Panc1 (cell line): Measurements from ENCODE around the gene LMO1. TPM values are rescaled to one million over a fixed set of nuclear protein-coding genes. Genes with fewer than 3 reads are reported as not detected.

Experiments
- ATAC-seq: fragments of 200-7000 bp; cut with Tn5 transposase; 2 replicates; pipeline ENCODE4 v1.9.1; 2020; ENCODE audit warnings: mild to moderate bottlenecking, moderate library complexity
- BruUV-seq: library from RNA; stranded (reverse); fragments of 400-500 nt; replicated peaks from 2 replicates; lab custom pipeline; 2021; lab: Mats Ljungman, UMichigan
- CTCF ChIA-PET: fragments of 300-600 bp; sonication (Branson Sonifier 250); formaldehyde crosslinking; loops from one replicate; lab custom pipeline; 2022; ENCODE audit warnings: antibody characterized with exemption; lab: Charles Lee
- POLR2A ChIA-PET: fragments of 300-600 bp; sonication (Branson Sonifier 250); formaldehyde crosslinking; loops from one replicate; lab custom pipeline; 2022; ENCODE audit warnings: antibody characterized with exemption; lab: Charles Lee
- DNase-seq: peaks from one replicate; pipeline ENCODE4 v3.0.0-alpha.2; 2010; ENCODE audit warnings: low read depth, low spot score
- H3K27ac ChIP-seq: 2 replicates; pipeline ENCODE4 v1.5.1; 2011; ENCODE audit warnings: mild to moderate bottlenecking, low read length, inconsistent platforms
- H3K27me3 ChIP-seq: fragments of 200-500 bp; sonication (Bioruptor generic); 2 replicates; pipeline ENCODE4 v1.6.0; 2014; ENCODE audit warnings: low read length, inconsistent platforms; ENCODE audit not compliant: control insufficient read depth, insufficient read depth
- H3K36me3 ChIP-seq: fragments of 200-500 bp; sonication (Bioruptor generic); 2 replicates; pipeline ENCODE4 v1.5.1; 2014; ENCODE audit warnings: inconsistent platforms, mild to moderate bottlenecking, low read length, moderate library complexity; ENCODE audit not compliant: control insufficient read depth, insufficient read depth
- H3K4me1 ChIP-seq: 2 replicates; pipeline ENCODE4 v1.5.1; 2011; ENCODE audit warnings: inconsistent platforms, mild to moderate bottlenecking, low read length, moderate library complexity; ENCODE audit not compliant: control insufficient read depth, insufficient read depth
- H3K4me3 ChIP-seq, 2 experiments: 2 replicates each; pipeline ENCODE4 v1.5.1; 2011 to 2012; ENCODE audit warnings: low read depth in 2 of 2, low read length in 2 of 2, mild to moderate bottlenecking in 2 of 2, inconsistent platforms in 1 of 2, moderate library complexity in 1 of 2
- H3K9me3 ChIP-seq: fragments of 200-500 bp; sonication (Bioruptor generic); 2 replicates; pipeline ENCODE4 v1.5.1; 2014; ENCODE audit warnings: low read depth, mild to moderate bottlenecking, inconsistent platforms, low read length, moderate library complexity; ENCODE audit not compliant: control insufficient read depth, insufficient read depth
- POLR2AphosphoS5 ChIP-seq: IDR thresholded peaks from 2 replicates; pipeline ENCODE4 v1.6.1; 2012; ENCODE audit warnings: mild to moderate bottlenecking, low read depth, low read length, moderate library complexity
- SIN3A ChIP-seq: IDR thresholded peaks from 2 replicates; pipeline ENCODE4 v1.6.1; 2012; ENCODE audit warnings: low read depth, mild to moderate bottlenecking, low read length, moderate library complexity, borderline replicate concordance; ENCODE audit not compliant: insufficient read depth
- TCF7L2 ChIP-seq: IDR thresholded peaks from 2 replicates; pipeline ENCODE4 v1.6.1; 2011; ENCODE audit warnings: mild to moderate bottlenecking, low read depth, low read length, inconsistent platforms
- in situ Hi-C: cut with HindIII; loops from 2 replicates; pipeline ENCODE4 v1.10.0; 2016; ENCODE audit warnings: low sequenced_read_pairs, low pct_unique_long_range_greater_than_20kb
- intact Hi-C: fragments of 100-400 bp; cut with micrococcal nuclease; formaldehyde crosslinking; loops from one replicate; pipeline ENCODE4 v1.10.0; 2022; ENCODE audit not compliant: unreplicated experiment
- total RNA-seq: library from RNA; stranded (reverse); gene quantifications from one replicate; pipeline ENCODE4 v1.2.1, GENCODE V29; 2021; ENCODE audit not compliant: unreplicated experiment
- TF ChIP-seq, protein P1 (sequence below): fragments of 450-650 bp; IDR thresholded peaks from 2 replicates; pipeline ENCODE4 v1.5.1; 2017; ENCODE audit warnings: mild to moderate bottlenecking
- TF ChIP-seq, protein P2 (sequence below), 2 experiments: IDR thresholded peaks; 2 replicates each; pipeline ENCODE4 v1.6.1; 2011 to 2012; ENCODE audit warnings: low read depth in 2 of 2, control low read depth in 1 of 2, low read length in 1 of 2, mild to moderate bottlenecking in 1 of 2, moderate library complexity in 1 of 2; ENCODE audit not compliant: insufficient read depth in 1 of 2

Gene LMO1
- total RNA-seq, 1 experiment from 2014 or later: not detected

DNA sequence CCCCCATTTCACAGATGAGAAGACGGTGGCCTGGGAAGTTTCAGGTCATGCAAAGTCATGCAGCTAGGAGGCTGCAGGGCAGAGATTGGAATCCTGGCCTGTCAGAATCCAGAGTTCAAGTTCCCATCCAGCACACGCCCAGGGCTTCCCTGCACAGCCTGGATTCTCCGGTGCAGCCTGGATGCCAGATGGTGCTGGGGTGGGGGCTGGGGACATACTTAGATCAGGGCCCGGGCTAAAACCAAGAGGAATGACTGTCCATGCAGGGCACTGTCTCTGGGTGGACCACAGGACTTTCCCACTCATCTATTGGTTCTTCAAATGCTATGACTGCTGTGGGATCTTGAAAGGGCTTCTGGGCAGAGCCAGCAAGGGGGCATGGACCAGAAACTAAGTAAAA is 24.6 kb downstream of the LMO1 start:
- CTCF ChIA-PET: interaction anchor here (0.6 kb wide), 1 partner anchor 25 kb away, joined by 5 read pairs; the partner anchor contains the start of gene LMO1
- intact Hi-C loops (no loop called here), in situ Hi-C loops (no loop called here)
- POLR2A ChIA-PET: no interaction called here
- ATAC-seq (no peak), DNase-seq (no peak)
- Histone ChIP-seq H3K36me3 (no peaks in the 10 kb centered on the region), H3K9me3 (no peaks in the 10 kb centered on the region), H3K4me3 (no peak overlapping the region), H3K27me3 (no peaks in the 10 kb centered on the region), H3K4me1 (no peaks in the 10 kb centered on the region), H3K27ac (no peak overlapping the region)
- TF ChIP-seq SIN3A (no peak), POLR2AphosphoS5 (no peak), TCF7L2 (no peak)
- TF ChIP-seq, protein P1, sequence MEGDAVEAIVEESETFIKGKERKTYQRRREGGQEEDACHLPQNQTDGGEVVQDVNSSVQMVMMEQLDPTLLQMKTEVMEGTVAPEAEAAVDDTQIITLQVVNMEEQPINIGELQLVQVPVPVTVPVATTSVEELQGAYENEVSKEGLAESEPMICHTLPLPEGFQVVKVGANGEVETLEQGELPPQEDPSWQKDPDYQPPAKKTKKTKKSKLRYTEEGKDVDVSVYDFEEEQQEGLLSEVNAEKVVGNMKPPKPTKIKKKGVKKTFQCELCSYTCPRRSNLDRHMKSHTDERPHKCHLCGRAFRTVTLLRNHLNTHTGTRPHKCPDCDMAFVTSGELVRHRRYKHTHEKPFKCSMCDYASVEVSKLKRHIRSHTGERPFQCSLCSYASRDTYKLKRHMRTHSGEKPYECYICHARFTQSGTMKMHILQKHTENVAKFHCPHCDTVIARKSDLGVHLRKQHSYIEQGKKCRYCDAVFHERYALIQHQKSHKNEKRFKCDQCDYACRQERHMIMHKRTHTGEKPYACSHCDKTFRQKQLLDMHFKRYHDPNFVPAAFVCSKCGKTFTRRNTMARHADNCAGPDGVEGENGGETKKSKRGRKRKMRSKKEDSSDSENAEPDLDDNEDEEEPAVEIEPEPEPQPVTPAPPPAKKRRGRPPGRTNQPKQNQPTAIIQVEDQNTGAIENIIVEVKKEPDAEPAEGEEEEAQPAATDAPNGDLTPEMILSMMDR: no peak
- TF ChIP-seq, protein P2, sequence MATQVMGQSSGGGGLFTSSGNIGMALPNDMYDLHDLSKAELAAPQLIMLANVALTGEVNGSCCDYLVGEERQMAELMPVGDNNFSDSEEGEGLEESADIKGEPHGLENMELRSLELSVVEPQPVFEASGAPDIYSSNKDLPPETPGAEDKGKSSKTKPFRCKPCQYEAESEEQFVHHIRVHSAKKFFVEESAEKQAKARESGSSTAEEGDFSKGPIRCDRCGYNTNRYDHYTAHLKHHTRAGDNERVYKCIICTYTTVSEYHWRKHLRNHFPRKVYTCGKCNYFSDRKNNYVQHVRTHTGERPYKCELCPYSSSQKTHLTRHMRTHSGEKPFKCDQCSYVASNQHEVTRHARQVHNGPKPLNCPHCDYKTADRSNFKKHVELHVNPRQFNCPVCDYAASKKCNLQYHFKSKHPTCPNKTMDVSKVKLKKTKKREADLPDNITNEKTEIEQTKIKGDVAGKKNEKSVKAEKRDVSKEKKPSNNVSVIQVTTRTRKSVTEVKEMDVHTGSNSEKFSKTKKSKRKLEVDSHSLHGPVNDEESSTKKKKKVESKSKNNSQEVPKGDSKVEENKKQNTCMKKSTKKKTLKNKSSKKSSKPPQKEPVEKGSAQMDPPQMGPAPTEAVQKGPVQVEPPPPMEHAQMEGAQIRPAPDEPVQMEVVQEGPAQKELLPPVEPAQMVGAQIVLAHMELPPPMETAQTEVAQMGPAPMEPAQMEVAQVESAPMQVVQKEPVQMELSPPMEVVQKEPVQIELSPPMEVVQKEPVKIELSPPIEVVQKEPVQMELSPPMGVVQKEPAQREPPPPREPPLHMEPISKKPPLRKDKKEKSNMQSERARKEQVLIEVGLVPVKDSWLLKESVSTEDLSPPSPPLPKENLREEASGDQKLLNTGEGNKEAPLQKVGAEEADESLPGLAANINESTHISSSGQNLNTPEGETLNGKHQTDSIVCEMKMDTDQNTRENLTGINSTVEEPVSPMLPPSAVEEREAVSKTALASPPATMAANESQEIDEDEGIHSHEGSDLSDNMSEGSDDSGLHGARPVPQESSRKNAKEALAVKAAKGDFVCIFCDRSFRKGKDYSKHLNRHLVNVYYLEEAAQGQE (IDR thresholded peaks at IDR 0.05; ENCODE audit: insufficient read depth in 1 of 2, low read depth in 2 of 2, low read length in 1 of 2): no peak
- BruUV-seq: no TSS peak

DNA sequence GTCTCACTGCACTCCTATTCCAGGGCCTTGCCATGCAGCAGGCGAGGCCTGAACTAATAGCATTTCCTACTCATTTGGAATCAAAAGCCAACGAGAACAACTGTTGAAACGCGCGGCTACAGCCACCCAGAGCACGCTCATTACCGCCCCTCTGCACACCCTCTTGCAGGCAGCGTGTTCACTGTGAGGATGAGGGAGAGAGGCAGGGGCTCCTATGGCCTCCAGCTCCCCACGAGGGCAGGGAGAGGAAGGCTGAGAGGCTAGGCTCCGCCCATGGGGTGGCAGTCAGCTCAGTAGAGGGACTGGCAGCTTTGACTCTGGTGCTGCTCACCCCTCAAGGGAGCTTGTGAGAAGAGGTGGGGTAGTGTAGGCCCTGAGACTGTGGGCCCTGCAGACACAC is 26.2 kb downstream of the LMO1 start:
- BruUV-seq: no TSS peak
- H3K27me3 ChIP-seq: no peaks in the 10 kb centered on the region
- in situ Hi-C loops: no loop called here
- ATAC-seq (no peak), DNase-seq (no peak)
- H3K36me3 ChIP-seq: no peaks in the 10 kb centered on the region
- no peak overlapping the region for H3K27ac ChIP-seq
- ChIA-PET CTCF (no interaction called here), POLR2A (no interaction called here)
- H3K9me3 ChIP-seq: no peaks in the 10 kb centered on the region
- TF ChIP-seq SIN3A (no peak), POLR2AphosphoS5 (no peak), TCF7L2 (no peak)
- TF ChIP-seq, protein P1: no peak
- TF ChIP-seq, protein P2 (IDR thresholded peaks at IDR 0.05; ENCODE audit: insufficient read depth in 1 of 2, low read depth in 2 of 2, low read length in 1 of 2): no peak
- H3K4me3 ChIP-seq: no peak overlapping the region
- H3K4me1 ChIP-seq: no peaks in the 10 kb centered on the region
- intact Hi-C loops: no loop called here
